Gastroesophageal sphincter (tissue), 2 donors: ENCODE data around the gene RBM47.

Experiments
- EP300 ChIP-seq: sonication (generic); formaldehyde crosslinking; IDR thresholded peaks from one replicate; pipeline ENCODE4 v1.6.1; 2017; ENCODE audit warnings: antibody characterized with exemption, mild to moderate bottlenecking
- POLR2A ChIP-seq, 2 donors: fragments of 450-650 bp; IDR thresholded peaks; one replicate each; pipeline ENCODE4 v1.6.1; 2017; ENCODE audit warnings: antibody characterized with exemption in 2 of 2, mild to moderate bottlenecking in 2 of 2, moderate library complexity in 1 of 2

DNA sequence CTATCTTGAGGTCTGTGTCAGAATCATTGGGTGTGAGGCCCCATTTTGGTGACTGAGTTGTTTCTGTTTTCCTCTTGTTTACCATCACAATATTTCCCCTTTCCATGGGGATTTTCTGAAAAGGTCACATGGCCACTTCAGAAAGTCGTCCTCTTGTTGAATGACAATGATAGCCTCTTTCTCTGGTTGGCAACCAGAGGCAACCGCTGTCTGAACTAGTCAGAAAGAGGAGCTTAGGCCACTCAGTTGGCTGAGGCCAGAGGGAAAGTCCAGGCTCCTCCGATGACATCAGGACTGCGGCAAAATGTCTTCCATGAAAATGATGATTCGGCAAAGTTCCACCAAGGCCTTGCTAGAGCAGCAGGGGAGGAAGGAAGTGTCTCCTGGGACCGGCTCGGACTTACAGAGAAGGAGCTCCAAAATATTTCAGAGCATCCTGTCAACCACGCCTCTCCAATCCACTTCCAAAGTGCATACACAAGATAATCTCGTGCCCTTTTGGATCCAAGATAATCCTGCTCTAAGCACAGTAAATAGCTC lies 19.1 kb upstream of the RBM47 start:
- TF ChIP-seq EP300: no peak
- TF ChIP-seq POLR2A (IDR thresholded peaks at IDR 0.05): no peak
